Mucosa of rectum (tissue), 2 donors: ENCODE data around the gene NUP88.

Source experiments
- H3K27ac ChIP-seq, 2 donors: one replicate each; pipeline ENCODE4 v1.7.0; 2013; ENCODE audit warnings: inconsistent platforms in 2 of 2, low read depth in 2 of 2, low read length in 2 of 2
- H3K27me3 ChIP-seq, 2 donors: one replicate each; pipeline ENCODE4 v1.7.0; 2013; ENCODE audit warnings: low read length in 2 of 2; ENCODE audit not compliant: control insufficient read depth in 2 of 2, insufficient read depth in 2 of 2
- H3K36me3 ChIP-seq, 2 donors: one replicate each; pipeline ENCODE4 v1.7.0; 2013; ENCODE audit warnings: low read length in 2 of 2; ENCODE audit not compliant: control insufficient read depth in 2 of 2, insufficient read depth in 2 of 2
- H3K4me1 ChIP-seq, 2 donors: one replicate each; pipeline ENCODE4 v1.7.0; 2013; ENCODE audit warnings: low read length in 2 of 2, mild to moderate bottlenecking in 1 of 2; ENCODE audit not compliant: control insufficient read depth in 2 of 2, insufficient read depth in 2 of 2
- H3K4me3 ChIP-seq, 2 donors: one replicate each; pipeline ENCODE4 v1.7.0; 2013; ENCODE audit warnings: low read length in 2 of 2
- H3K9ac ChIP-seq, 2 donors: one replicate each; pipeline ENCODE4 v1.7.0; 2013; ENCODE audit warnings: low read length in 2 of 2, low read depth in 1 of 2, mild to moderate bottlenecking in 1 of 2
- H3K9me3 ChIP-seq, 2 donors: one replicate each; pipeline ENCODE4 v1.7.0; 2013; ENCODE audit warnings: low read length in 2 of 2; ENCODE audit not compliant: control insufficient read depth in 2 of 2
- donor health status: healthy.
- donor health status: Normal muscosa, but diverticular disease.

NUP88 gene

DNA sequence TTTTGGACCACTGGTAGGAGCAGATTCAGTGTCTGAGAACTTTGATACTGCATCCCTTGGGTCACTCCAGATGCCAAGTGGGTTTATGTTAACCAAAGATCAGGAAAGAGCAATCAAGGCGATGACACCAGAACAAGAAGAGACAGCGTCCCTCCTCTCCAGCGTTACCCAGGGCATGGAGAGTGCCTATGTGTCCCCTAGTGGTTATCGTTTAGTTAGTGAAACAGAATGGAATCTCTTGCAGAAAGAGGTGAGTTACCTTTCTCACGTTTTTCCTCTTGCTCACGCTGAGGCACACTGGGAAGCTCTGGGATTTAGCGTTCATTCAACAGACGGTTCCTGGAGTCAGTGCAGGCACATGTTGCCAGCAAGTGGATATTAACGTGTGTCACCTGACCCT, 58.0 kb downstream of the NUP88 start:
- Histone ChIP-seq H3K9ac (no peak overlapping the region), H3K27me3 (no peaks in the 10 kb centered on the region), H3K4me3 (no peak overlapping the region), H3K4me1 (no peaks in the 10 kb centered on the region), H3K27ac (no peak overlapping the region), H3K9me3 (no peaks in the 10 kb centered on the region), H3K36me3 (peaks cover 41 to 50% of the 10 kb centered on the region in 2 donors)

DNA sequence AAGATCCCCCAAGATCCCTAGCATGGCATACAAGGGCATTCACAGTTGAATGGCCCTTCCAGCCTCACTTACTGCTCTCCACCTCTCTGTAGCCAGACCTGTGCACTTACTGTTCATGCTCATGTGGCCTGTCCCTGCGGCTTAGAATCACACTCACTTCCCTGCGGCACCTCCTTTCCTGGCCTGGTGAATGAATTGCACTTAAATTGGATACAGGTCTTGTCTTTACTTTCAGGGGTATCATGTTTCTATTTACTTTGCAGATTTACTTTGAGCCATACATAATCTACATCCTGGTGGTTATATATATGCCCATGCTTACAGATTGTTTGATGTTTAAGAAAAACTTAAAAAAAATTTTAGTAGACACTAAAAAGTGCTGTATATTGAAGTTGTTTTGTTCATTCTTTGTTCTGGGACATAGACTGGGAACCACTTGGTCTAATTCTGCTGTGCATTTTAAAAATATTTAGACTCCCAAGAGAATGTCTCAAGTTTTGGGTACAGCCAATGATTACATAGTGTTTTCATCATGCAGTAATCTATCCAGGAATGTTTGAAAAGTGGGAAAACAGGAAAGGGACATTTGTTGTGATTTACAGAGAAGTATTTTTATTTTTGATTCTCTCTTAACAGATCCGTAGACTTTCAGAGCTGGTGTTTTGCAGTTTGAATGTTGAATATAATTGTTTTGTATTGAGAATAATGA, 63.9 kb downstream of the NUP88 start:
- Histone ChIP-seq H3K27ac (no peak overlapping the region), H3K36me3 (peaks cover 35 to 58% of the 10 kb centered on the region in 2 donors), H3K4me1 (no peaks in the 10 kb centered on the region), H3K9ac (no peak overlapping the region), H3K4me3 (no peak overlapping the region), H3K27me3 (no peaks in the 10 kb centered on the region), H3K9me3 (no peaks in the 10 kb centered on the region)

GRCh38 chr17:5354886-5355415, 64.5 kb downstream of the NUP88 start:
- Histone ChIP-seq H3K27ac (no peak overlapping the region), H3K4me3 (no peak overlapping the region), H3K36me3 (peaks cover 37 to 59% of the 10 kb centered on the region in 2 donors), H3K9me3 (no peaks in the 10 kb centered on the region), H3K9ac (no peak overlapping the region), H3K27me3 (no peaks in the 10 kb centered on the region), H3K4me1 (no peaks in the 10 kb centered on the region)

DNA sequence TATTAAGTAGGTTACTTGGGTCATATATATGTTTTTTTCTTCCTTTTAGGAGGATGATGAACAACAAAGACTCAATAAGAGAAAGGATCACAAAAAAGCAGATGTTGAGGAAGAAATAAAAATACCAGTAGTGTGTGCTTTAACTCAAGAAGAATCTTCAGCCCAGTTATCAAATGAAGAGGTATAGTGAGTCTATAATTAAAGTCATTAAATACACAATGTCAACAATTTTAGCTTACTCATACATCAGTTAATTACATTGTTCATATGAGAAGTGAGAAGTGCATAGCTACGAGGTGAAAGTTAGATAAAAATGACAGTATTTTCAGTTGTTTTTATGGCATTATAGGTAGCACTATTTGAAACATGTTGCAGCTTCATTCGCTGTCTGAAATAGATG, 65.2 kb downstream of the NUP88 start:
- Histone ChIP-seq H3K9me3 (no peaks in the 10 kb centered on the region), H3K27ac (no peak overlapping the region), H3K4me1 (no peaks in the 10 kb centered on the region), H3K36me3 (peaks cover 37 to 61% of the 10 kb centered on the region in 2 donors), H3K4me3 (no peak overlapping the region), H3K9ac (no peak overlapping the region), H3K27me3 (no peaks in the 10 kb centered on the region)

DNA sequence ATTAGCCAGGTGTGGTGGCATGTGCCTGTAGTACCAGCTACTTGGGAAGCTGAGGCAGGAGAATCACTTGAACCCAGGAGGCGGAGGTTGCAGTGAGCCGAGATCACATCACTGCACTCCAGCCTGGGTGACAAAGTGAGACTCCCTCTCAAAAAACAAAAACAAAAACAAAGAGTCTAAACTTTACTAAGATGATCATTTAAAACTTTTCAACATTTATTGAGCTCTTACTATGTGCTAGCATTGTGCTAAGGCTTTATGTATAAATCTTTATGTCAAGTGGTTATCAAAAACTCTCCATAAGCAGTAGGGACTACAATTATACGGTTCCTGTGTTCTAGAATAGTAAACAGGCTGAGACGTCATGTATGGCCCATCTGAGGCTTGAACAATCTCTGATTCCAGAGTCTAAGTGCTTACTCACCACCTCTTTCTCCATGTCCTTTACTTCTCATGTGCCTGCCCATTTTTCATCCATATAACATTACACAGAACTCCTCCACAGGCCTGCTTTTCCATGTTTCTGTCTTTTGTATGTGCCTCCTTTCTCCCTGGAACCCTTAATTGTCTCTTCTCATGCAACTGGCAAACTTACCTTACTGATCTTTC, 66.7 kb downstream of the NUP88 start:
- no peaks in the 10 kb centered on the region for H3K27me3 ChIP-seq
- no peak overlapping the region for H3K9ac ChIP-seq
- peaks cover 41 to 56% of the 10 kb centered on the region in 2 donors for H3K36me3 ChIP-seq
- no peaks in the 10 kb centered on the region for H3K4me1 ChIP-seq
- H3K9me3 ChIP-seq, result no peaks in the 10 kb centered on the region
- no peak overlapping the region for H3K27ac ChIP-seq
- H3K4me3 ChIP-seq, result no peak overlapping the region

GRCh38 chr17:5344914-5345313, 74.5 kb downstream of the NUP88 start:
- Histone ChIP-seq H3K9me3 (no peaks in the 10 kb centered on the region), H3K27me3 (no peaks in the 10 kb centered on the region), H3K4me3 (no peak overlapping the region), H3K4me1 (no peaks in the 10 kb centered on the region), H3K27ac (no peak overlapping the region), H3K36me3 (peaks cover 19 to 21% of the 10 kb centered on the region in 2 donors), H3K9ac (no peak overlapping the region)
